Measurements from ENCODE around the gene PRKAA1. TPM values are rescaled to one million over a fixed set of nuclear protein-coding genes. Genes with fewer than 3 reads are reported as not detected.

PRKAA1 gene
- total RNA-seq, 2 donors from 2014 or later: 56.6 to 158 TPM

- H3K36me3 ChIP-seq: peaks cover 6% of the 10 kb centered on the region
- no peak overlapping the region for H3K27ac ChIP-seq
- H3K9me3 ChIP-seq: no peaks in the 10 kb centered on the region
- no peak for TF ChIP-seq CTCF (IDR thresholded peaks at IDR 0.05)
- H3K4me1 ChIP-seq (ENCODE audit: control insufficient read depth in 1 of 2, low read depth in 2 of 2): no peaks in the 10 kb centered on the region
- no peak overlapping the region for H3K4me3 ChIP-seq
- DNase-seq (ENCODE audit: low spot score) (no peak), ATAC-seq (ENCODE audit: insufficient number of reproducible peaks, low FRiP score, low read depth) (no peak)
- no peaks in the 10 kb centered on the region for H3K27me3 ChIP-seq (replicated peaks; ENCODE audit: insufficient read depth)
These were observed 25.3 kb upstream of the PRKAA1 start for GRCh38 chr5:40823459-40823858.

GRCh38 chr5:40813698-40814281, 15.6 kb upstream of the PRKAA1 start:
- Histone ChIP-seq H3K27me3 (replicated peaks; ENCODE audit: insufficient read depth) (no peaks in the 10 kb centered on the region), H3K4me3 (no peak overlapping the region), H3K4me1 (ENCODE audit: control insufficient read depth in 1 of 2, low read depth in 2 of 2) (no peaks in the 10 kb centered on the region), H3K9me3 (no peaks in the 10 kb centered on the region), H3K27ac (no peak overlapping the region), H3K36me3 (no peaks in the 10 kb centered on the region)
- ATAC-seq (ENCODE audit: insufficient number of reproducible peaks, low FRiP score, low read depth): no peak
- DNase-seq (ENCODE audit: low spot score): no peak
- TF ChIP-seq CTCF (IDR thresholded peaks at IDR 0.05): no peak

- Histone ChIP-seq H3K36me3 (no peaks in the 10 kb centered on the region), H3K4me1 (ENCODE audit: control insufficient read depth in 1 of 2, low read depth in 2 of 2) (no peaks in the 10 kb centered on the region), H3K9me3 (no peaks in the 10 kb centered on the region), H3K27ac (no peak overlapping the region), H3K4me3 (no peak overlapping the region), H3K27me3 (replicated peaks; ENCODE audit: insufficient read depth) (no peaks in the 10 kb centered on the region)
- DNase-seq (ENCODE audit: low spot score) (no peak), ATAC-seq (ENCODE audit: insufficient number of reproducible peaks, low FRiP score, low read depth) (no peak)
- no peak for TF ChIP-seq CTCF (IDR thresholded peaks at IDR 0.05)
These were observed 14.0 kb upstream of the PRKAA1 start for GRCh38 chr5:40812125-40812524.

GRCh38 chr5:40801771-40802562, 3.8 kb upstream of the PRKAA1 start:
- DNase-seq (ENCODE audit: low spot score) (no peak), ATAC-seq (ENCODE audit: insufficient number of reproducible peaks, low FRiP score, low read depth) (no peak)
- peaks cover 12 to 14% of the 10 kb centered on the region in 2 donors for H3K4me1 ChIP-seq (ENCODE audit: control insufficient read depth in 1 of 2, low read depth in 2 of 2)
- H3K27ac ChIP-seq: no peak overlapping the region
- no peaks in the 10 kb centered on the region for H3K27me3 ChIP-seq (replicated peaks; ENCODE audit: insufficient read depth)
- H3K36me3 ChIP-seq: no peaks in the 10 kb centered on the region
- H3K9me3 ChIP-seq: no peaks in the 10 kb centered on the region
- TF ChIP-seq CTCF (IDR thresholded peaks at IDR 0.05): no peak
- H3K4me3 ChIP-seq: no peak overlapping the region

GRCh38 chr5:40799258-40799657, 1.1 kb upstream of the PRKAA1 start:
- peak overlapping the region; percentile 83 for H3K4me3 ChIP-seq
- no peak overlapping the region for H3K27ac ChIP-seq
- H3K36me3 ChIP-seq: no peaks in the 10 kb centered on the region
- DNase-seq (ENCODE audit: low spot score): no peak
- H3K27me3 ChIP-seq (replicated peaks; ENCODE audit: insufficient read depth): no peaks in the 10 kb centered on the region
- H3K4me1 ChIP-seq (ENCODE audit: control insufficient read depth in 1 of 2, low read depth in 2 of 2): peaks cover 27 to 32% of the 10 kb centered on the region in 2 donors
- H3K9me3 ChIP-seq: no peaks in the 10 kb centered on the region
- TF ChIP-seq CTCF (IDR thresholded peaks at IDR 0.05): no peak
- no peak for ATAC-seq (ENCODE audit: insufficient number of reproducible peaks, low FRiP score, low read depth)
